Loucy (cell line): ENCODE data around the gene ABCC4.

Source experiments
- H2AFZ ChIP-seq: fragments of 200-600 bp; sonication (generic); 2 replicates; pipeline ENCODE4 v1.6.0; 2016; ENCODE audit warnings: antibody characterized with exemption, mild to moderate bottlenecking, low read length, moderate library complexity
- H3F3A ChIP-seq: fragments of 200-600 bp; 2 replicates; pipeline ENCODE4 v1.6.0; 2016; ENCODE audit warnings: antibody characterized with exemption, low read depth, mild to moderate bottlenecking
- H3K27me3 ChIP-seq: fragments of 200-600 bp; sonication (generic); 2 replicates; pipeline ENCODE4 v1.6.1; 2014; ENCODE audit warnings: low read length, mild to moderate bottlenecking; ENCODE audit not compliant: insufficient read depth, poor library complexity, severe bottlenecking
- H3K36me3 ChIP-seq: fragments of 200-600 bp; sonication (generic); 2 replicates; pipeline ENCODE4 v1.6.1; 2016; ENCODE audit warnings: low read length; ENCODE audit not compliant: insufficient read depth
- H3K4me1 ChIP-seq: fragments of 200-600 bp; sonication (generic); 2 replicates; pipeline ENCODE4 v1.5.1; 2014; ENCODE audit warnings: low read length, mild to moderate bottlenecking; ENCODE audit not compliant: insufficient read depth, poor library complexity, severe bottlenecking
- H3K4me2 ChIP-seq: fragments of 200-600 bp; sonication (generic); 2 replicates; pipeline ENCODE4 v1.6.0; 2014; ENCODE audit warnings: antibody characterized with exemption, low read length, low read depth, mild to moderate bottlenecking; ENCODE audit not compliant: poor library complexity, severe bottlenecking
- H3K4me3 ChIP-seq: fragments of 200-600 bp; sonication (generic); 2 replicates; pipeline ENCODE4 v1.5.1; 2014; ENCODE audit warnings: low read length, mild to moderate bottlenecking, mixed read lengths; ENCODE audit not compliant: poor library complexity, severe bottlenecking
- H3K79me2 ChIP-seq: fragments of 200-600 bp; sonication (generic); 2 replicates; pipeline ENCODE4 v1.6.1; 2014; ENCODE audit warnings: low read length; ENCODE audit not compliant: insufficient read depth
- H3K9ac ChIP-seq: fragments of 200-600 bp; sonication (generic); 2 replicates; pipeline ENCODE4 v1.6.0; 2014; ENCODE audit warnings: mild to moderate bottlenecking, low read depth, low read length, moderate library complexity; ENCODE audit not compliant: poor library complexity, severe bottlenecking
- H3K9me2 ChIP-seq: fragments of 200-600 bp; sonication (generic); replicated peaks from 2 replicates; pipeline ENCODE4 v1.6.1; 2016; ENCODE audit warnings: low read depth, low read length, mixed read lengths
- H3K9me3 ChIP-seq: fragments of 200-600 bp; sonication (generic); 2 replicates; pipeline ENCODE4 v1.6.1; 2014; ENCODE audit warnings: mild to moderate bottlenecking, antibody characterized with exemption, low read length, low read depth; ENCODE audit not compliant: insufficient read depth
- H4K20me1 ChIP-seq: fragments of 200-600 bp; sonication (generic); 2 replicates; pipeline ENCODE4 v1.6.0; 2014; ENCODE audit warnings: antibody characterized with exemption, low read length, mild to moderate bottlenecking; ENCODE audit not compliant: insufficient read depth, poor library complexity, severe bottlenecking
- CTCF ChIP-seq: fragments of 200-600 bp; sonication (generic); conservative IDR thresholded peaks from 2 replicates; pipeline ENCODE4 v1.5.1; 2014; ENCODE audit warnings: mild to moderate bottlenecking, antibody characterized with exemption, low read length
- EZH2phosphoT487 ChIP-seq: fragments of 200-600 bp; IDR thresholded peaks from 2 replicates; pipeline ENCODE4 v1.6.1; 2018; ENCODE audit warnings: antibody characterized with exemption, mild to moderate bottlenecking, moderate library complexity, borderline replicate concordance

Gene ABCC4

GRCh38 chr13:95247171-95247570 lies 54.1 kb downstream of the ABCC4 start:
- no peak for TF ChIP-seq CTCF
- H2AFZ ChIP-seq = no peak overlapping the region
- no peak overlapping the region for H3K9ac ChIP-seq
- no peaks in the 10 kb centered on the region for H3K9me3 ChIP-seq
- H3K27me3 ChIP-seq = no peaks in the 10 kb centered on the region
- no peaks in the 10 kb centered on the region for H3K4me1 ChIP-seq
- peaks cover 8% of the 10 kb centered on the region; the same call in 1 of the 2 replicates for H3K36me3 ChIP-seq
- H3K4me3 ChIP-seq = no peak overlapping the region
- H3F3A ChIP-seq = no peaks in the 10 kb centered on the region
- no peaks in the 10 kb centered on the region for H3K79me2 ChIP-seq
- no peaks in the 10 kb centered on the region for H4K20me1 ChIP-seq
- no peak overlapping the region for H3K4me2 ChIP-seq
- no peaks in the 10 kb centered on the region for H3K9me2 ChIP-seq

GRCh38 chr13:95246292-95247082 lies 54.8 kb downstream of the ABCC4 start:
- Histone ChIP-seq H3K27me3 (no peaks in the 10 kb centered on the region), H3K36me3 (peaks cover 8% of the 10 kb centered on the region; the same call in 1 of the 2 replicates), H3K4me1 (no peaks in the 10 kb centered on the region), H3K9me2 (no peaks in the 10 kb centered on the region), H3K9me3 (no peaks in the 10 kb centered on the region), H3K9ac (no peak overlapping the region), H3K4me3 (no peak overlapping the region), H3K79me2 (no peaks in the 10 kb centered on the region), H3F3A (no peaks in the 10 kb centered on the region), H3K4me2 (no peak overlapping the region), H4K20me1 (no peaks in the 10 kb centered on the region), H2AFZ (no peak overlapping the region)
- TF ChIP-seq EZH2phosphoT487 (no peak), CTCF (no peak)

GRCh38 chr13:95245071-95245470 lies 56.2 kb downstream of the ABCC4 start:
- Histone ChIP-seq H3K4me2 (no peak overlapping the region), H3K79me2 (no peaks in the 10 kb centered on the region), H4K20me1 (no peaks in the 10 kb centered on the region), H2AFZ (no peak overlapping the region), H3K27me3 (no peaks in the 10 kb centered on the region), H3K9me2 (no peaks in the 10 kb centered on the region), H3K4me3 (no peak overlapping the region), H3F3A (no peaks in the 10 kb centered on the region), H3K9me3 (no peaks in the 10 kb centered on the region), H3K4me1 (no peaks in the 10 kb centered on the region), H3K36me3 (peaks cover 8% of the 10 kb centered on the region; the same call in 1 of the 2 replicates), H3K9ac (no peak overlapping the region)
- TF ChIP-seq EZH2phosphoT487 (no peak), CTCF (no peak)
